ENCODE results near the gene CARD14.

GRCh38 chr17:80214012-80214877, 44.4 kb downstream of the CARD14 start:
- TF ChIP-seq, protein P1, sequence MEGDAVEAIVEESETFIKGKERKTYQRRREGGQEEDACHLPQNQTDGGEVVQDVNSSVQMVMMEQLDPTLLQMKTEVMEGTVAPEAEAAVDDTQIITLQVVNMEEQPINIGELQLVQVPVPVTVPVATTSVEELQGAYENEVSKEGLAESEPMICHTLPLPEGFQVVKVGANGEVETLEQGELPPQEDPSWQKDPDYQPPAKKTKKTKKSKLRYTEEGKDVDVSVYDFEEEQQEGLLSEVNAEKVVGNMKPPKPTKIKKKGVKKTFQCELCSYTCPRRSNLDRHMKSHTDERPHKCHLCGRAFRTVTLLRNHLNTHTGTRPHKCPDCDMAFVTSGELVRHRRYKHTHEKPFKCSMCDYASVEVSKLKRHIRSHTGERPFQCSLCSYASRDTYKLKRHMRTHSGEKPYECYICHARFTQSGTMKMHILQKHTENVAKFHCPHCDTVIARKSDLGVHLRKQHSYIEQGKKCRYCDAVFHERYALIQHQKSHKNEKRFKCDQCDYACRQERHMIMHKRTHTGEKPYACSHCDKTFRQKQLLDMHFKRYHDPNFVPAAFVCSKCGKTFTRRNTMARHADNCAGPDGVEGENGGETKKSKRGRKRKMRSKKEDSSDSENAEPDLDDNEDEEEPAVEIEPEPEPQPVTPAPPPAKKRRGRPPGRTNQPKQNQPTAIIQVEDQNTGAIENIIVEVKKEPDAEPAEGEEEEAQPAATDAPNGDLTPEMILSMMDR (IDR thresholded peaks at IDR 0.05) = no peak
- no peak for TF ChIP-seq POLR2A (IDR thresholded peaks at IDR 0.05)
- TF ChIP-seq POLR2AphosphoS5 (IDR thresholded peaks at IDR 0.05) = no peak
- no peak for TF ChIP-seq EP300 (IDR thresholded peaks at IDR 0.05; ENCODE audit: low read depth)
